ENCODE results near the gene MPZL1. TPM values are rescaled to one million over a fixed set of nuclear protein-coding genes. Genes with fewer than 3 reads are reported as not detected.

MPZL1 gene
- 57.9 and 63.0 TPM in 2 replicates for total RNA-seq (2014; rRNA removed; shearing (Covaris generic))

DNA sequence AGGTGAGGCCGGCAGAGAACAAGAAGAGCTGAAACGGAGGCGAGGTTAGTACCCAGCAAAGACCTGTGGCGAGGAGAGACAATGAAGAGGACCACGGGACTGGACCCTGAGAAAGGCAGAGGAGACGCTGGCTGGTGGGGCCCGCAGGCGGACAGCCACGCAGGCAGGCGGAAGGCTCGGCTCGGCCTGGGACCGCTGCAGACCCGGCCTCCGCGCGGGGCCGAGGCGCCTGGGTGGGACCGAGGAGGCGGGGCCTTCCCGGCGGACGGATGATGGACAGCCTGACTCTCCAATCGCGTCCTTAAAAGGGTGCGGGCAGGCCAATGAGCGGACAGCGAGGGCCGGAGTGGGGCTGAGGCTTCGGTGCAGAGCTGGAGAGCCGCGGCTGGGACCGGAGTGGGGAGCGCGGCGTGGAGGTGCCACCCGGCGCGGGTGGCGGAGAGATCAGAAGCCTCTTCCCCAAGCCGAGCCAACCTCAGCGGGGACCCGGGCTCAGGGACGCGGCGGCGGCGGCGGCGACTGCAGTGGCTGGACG is at the start of gene MPZL1:
Gene MPZL1, plus strand, starts transcription at position 366 of the 535 bp plus-strand sequence. CDS start 170 bp downstream, outside the sequence.
- H3K9me3 ChIP-seq (replicated peaks) = no peaks in the 10 kb centered on the region
- peak within 1 kb of the TSS; percentile 90 for H3K4me3 ChIP-seq
- peaks cover 4% of the 10 kb centered on the region; the same call in 1 of the 2 replicates for H3K4me1 ChIP-seq
- H3K36me3 ChIP-seq = no peaks in the 10 kb centered on the region
- DNase-seq = peak; percentile 90 to 93
- H3K27me3 ChIP-seq = no peaks in the 10 kb centered on the region
- peak within 1 kb of the TSS; percentile 40; the same call in 1 of the 2 replicates for H3K27ac ChIP-seq

GRCh38 chr1:167672831-167673230 is 49.0 kb upstream of the MPZL1 start:
- no peak overlapping the region for H3K27ac ChIP-seq
- no peaks in the 10 kb centered on the region for H3K36me3 ChIP-seq
- no peaks in the 10 kb centered on the region for H3K27me3 ChIP-seq
- H3K4me3 ChIP-seq = no peak overlapping the region
- no peak for DNase-seq
- H3K4me1 ChIP-seq = no peaks in the 10 kb centered on the region
- no peaks in the 10 kb centered on the region for H3K9me3 ChIP-seq (replicated peaks)

DNA sequence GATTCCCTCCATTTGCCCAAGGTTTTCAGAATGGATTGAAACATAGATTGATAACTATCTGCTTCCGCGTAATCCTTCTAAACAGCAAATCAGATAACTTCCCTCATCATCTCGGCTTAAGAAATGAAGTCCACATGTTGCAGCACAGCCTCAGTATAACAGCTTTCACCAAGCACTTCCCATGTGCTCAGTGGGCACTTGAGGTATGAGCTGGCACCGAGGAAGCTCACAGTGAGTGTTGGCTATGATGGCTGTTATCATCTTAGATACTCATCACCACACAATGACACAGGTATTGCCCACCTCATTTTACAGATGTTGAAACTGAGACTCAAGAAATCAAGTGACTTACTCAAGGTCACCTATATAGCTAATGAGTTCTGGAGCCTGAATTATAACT is 48.5 kb upstream of the MPZL1 start:
- Histone ChIP-seq H3K27ac (no peak overlapping the region), H3K4me1 (no peaks in the 10 kb centered on the region), H3K4me3 (no peak overlapping the region), H3K9me3 (replicated peaks) (no peaks in the 10 kb centered on the region), H3K27me3 (no peaks in the 10 kb centered on the region), H3K36me3 (no peaks in the 10 kb centered on the region)
- no peak for DNase-seq

- Histone ChIP-seq H3K4me3 (no peak overlapping the region), H3K9me3 (replicated peaks) (no peaks in the 10 kb centered on the region), H3K27me3 (no peaks in the 10 kb centered on the region), H3K27ac (no peak overlapping the region), H3K4me1 (no peaks in the 10 kb centered on the region), H3K36me3 (no peaks in the 10 kb centered on the region)
- no peak for DNase-seq
Measured at GRCh38 chr1:167674156-167674555, 47.6 kb upstream of the MPZL1 start.

DNA sequence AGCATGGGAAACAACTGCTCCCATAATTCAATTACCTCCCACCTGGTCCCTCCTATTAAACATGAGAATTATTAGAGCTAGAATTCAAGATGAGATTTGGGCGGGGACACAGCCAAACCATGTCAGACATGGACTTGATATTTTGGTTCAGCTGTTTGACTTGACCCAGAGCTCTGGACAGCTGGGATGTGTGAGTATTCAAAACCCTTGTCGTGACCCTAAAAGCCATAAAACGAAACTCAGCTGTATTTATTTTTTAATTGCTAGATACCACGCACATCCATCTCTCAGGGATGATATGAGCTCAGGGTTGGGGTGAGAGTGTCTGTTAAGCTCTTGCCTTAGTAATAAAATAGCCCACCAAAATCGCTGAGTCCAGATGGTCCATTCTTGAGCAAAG is 46.3 kb upstream of the MPZL1 start:
- no peaks in the 10 kb centered on the region for H3K9me3 ChIP-seq (replicated peaks)
- H3K4me1 ChIP-seq = no peaks in the 10 kb centered on the region
- H3K36me3 ChIP-seq = no peaks in the 10 kb centered on the region
- no peaks in the 10 kb centered on the region for H3K27me3 ChIP-seq
- H3K27ac ChIP-seq = no peak overlapping the region
- H3K4me3 ChIP-seq = no peak overlapping the region
- no peak for DNase-seq

- no peak overlapping the region for H3K27ac ChIP-seq
- H3K4me3 ChIP-seq = no peak overlapping the region
- DNase-seq = no peak
- H3K27me3 ChIP-seq = no peaks in the 10 kb centered on the region
- no peaks in the 10 kb centered on the region for H3K36me3 ChIP-seq
- H3K4me1 ChIP-seq = no peaks in the 10 kb centered on the region
- H3K9me3 ChIP-seq (replicated peaks) = no peaks in the 10 kb centered on the region
Measured at GRCh38 chr1:167676205-167676915, 45.4 kb upstream of the MPZL1 start.

- Histone ChIP-seq H3K27ac (no peak overlapping the region), H3K4me3 (no peak overlapping the region), H3K36me3 (no peaks in the 10 kb centered on the region), H3K9me3 (replicated peaks) (no peaks in the 10 kb centered on the region), H3K4me1 (no peaks in the 10 kb centered on the region), H3K27me3 (no peaks in the 10 kb centered on the region)
- DNase-seq = no peak
Measured at GRCh38 chr1:167676916-167677848, 44.6 kb upstream of the MPZL1 start.

GRCh38 chr1:167678422-167678821 is 43.4 kb upstream of the MPZL1 start:
- no peak overlapping the region for H3K27ac ChIP-seq
- H3K27me3 ChIP-seq = no peaks in the 10 kb centered on the region
- H3K4me3 ChIP-seq = no peak overlapping the region
- no peaks in the 10 kb centered on the region for H3K9me3 ChIP-seq (replicated peaks)
- peaks cover 3% of the 10 kb centered on the region; the same call in 1 of the 2 replicates for H3K4me1 ChIP-seq
- no peak for DNase-seq
- no peaks in the 10 kb centered on the region for H3K36me3 ChIP-seq

- DNase-seq = no peak
- no peak overlapping the region for H3K4me3 ChIP-seq
- H3K4me1 ChIP-seq = peaks cover 6% of the 10 kb centered on the region; the same call in 1 of the 2 replicates
Measured at GRCh38 chr1:167678838-167679237, 42.9 kb upstream of the MPZL1 start.

GRCh38 chr1:167679714-167680113 is 42.1 kb upstream of the MPZL1 start:
- Histone ChIP-seq H3K4me3 (no peak overlapping the region), H3K27me3 (no peaks in the 10 kb centered on the region), H3K27ac (no peak overlapping the region), H3K36me3 (no peaks in the 10 kb centered on the region), H3K9me3 (replicated peaks) (no peaks in the 10 kb centered on the region), H3K4me1 (peaks cover 11% of the 10 kb centered on the region)
- no peak for DNase-seq

More at GRCh38 chr1:167678838-167679237, 42.9 kb upstream of the MPZL1 start:
- no peak overlapping the region for H3K27ac ChIP-seq
- H3K9me3 ChIP-seq (replicated peaks) = no peaks in the 10 kb centered on the region
- H3K27me3 ChIP-seq = no peaks in the 10 kb centered on the region
- no peaks in the 10 kb centered on the region for H3K36me3 ChIP-seq

DNA sequence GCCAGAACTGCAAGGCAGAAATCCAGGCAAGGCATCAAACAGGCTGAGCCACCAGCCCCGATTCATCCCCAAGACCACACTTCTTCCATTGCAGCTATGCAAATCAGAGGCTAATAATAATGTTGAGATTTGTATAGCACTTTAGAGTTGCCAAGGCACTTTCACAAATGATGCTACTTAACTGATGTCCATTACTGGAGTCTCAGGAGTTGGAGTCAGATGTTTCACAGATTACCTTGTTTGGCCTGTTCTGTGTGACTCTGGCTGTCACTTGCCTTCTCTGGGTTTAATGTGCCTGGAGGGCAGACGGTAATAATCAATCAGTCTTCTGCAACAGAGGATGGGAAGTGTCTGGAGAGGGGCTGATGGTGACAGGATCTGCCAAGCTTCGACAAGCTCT is 40.8 kb upstream of the MPZL1 start:
- peaks cover 11% of the 10 kb centered on the region for H3K4me1 ChIP-seq
- no peaks in the 10 kb centered on the region for H3K9me3 ChIP-seq (replicated peaks)
- no peak overlapping the region for H3K4me3 ChIP-seq
- no peaks in the 10 kb centered on the region for H3K27me3 ChIP-seq
- no peak overlapping the region for H3K27ac ChIP-seq
- H3K36me3 ChIP-seq = no peaks in the 10 kb centered on the region
- no peak for DNase-seq

DNA sequence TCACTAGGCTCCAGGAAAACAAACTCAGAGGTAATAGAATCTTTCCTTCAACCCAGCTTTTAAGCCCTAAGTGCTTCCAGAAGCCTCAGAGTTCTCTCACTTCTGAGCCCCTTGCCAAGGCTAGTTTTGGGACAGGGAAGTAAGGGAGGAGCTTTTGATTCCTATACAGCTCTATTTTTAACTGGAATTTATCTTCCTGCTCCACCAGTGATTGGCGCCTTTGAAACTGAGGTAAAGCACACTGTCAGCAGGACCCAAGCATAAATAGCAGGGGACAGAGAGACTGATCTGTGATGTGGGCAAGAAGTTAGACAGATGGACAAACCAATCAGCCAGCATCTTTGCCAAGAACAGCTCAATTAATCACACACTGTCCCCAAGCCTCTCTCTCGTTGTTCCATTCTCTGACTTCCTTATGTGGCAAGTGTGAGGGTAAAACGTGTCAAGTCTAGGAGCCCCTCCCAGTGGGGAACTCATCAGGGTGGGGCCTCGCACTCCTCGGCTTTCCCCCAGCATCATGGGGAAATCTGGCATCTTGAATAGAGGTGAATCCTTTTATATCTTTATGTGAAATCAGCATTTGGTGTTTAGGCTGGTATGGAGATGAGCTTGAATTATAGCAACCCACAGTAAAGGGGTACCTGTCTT is 40.2 kb upstream of the MPZL1 start:
- H3K27me3 ChIP-seq = no peaks in the 10 kb centered on the region
- H3K4me3 ChIP-seq = no peak overlapping the region
- H3K4me1 ChIP-seq = peaks cover 11% of the 10 kb centered on the region
- no peaks in the 10 kb centered on the region for H3K9me3 ChIP-seq (replicated peaks)
- H3K36me3 ChIP-seq = no peaks in the 10 kb centered on the region
- no peak for DNase-seq
- H3K27ac ChIP-seq = no peak overlapping the region

DNA sequence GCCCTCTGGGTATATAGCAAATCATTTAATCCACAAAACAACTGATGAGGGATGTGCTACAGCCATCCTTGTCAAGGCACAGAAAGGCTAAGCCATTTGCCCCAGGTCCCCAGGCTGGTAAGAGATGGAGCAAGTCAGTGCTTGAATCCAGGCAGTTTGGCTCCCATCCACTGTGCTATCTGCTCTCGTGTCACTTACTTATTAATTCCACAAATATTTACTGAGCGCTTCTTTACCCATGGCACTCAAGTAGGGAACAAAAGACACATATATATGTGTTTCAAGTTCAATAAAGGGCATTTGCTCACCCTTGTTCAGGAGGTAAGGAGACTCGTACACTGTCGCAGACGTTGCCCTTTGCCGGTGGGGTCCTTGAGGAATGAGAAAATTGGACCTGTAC is 38.6 kb upstream of the MPZL1 start:
- Histone ChIP-seq H3K9me3 (replicated peaks) (no peaks in the 10 kb centered on the region), H3K4me1 (peaks cover 14% of the 10 kb centered on the region), H3K27me3 (no peaks in the 10 kb centered on the region), H3K4me3 (no peak overlapping the region), H3K27ac (no peak overlapping the region), H3K36me3 (no peaks in the 10 kb centered on the region)
- no peak for DNase-seq

- Histone ChIP-seq H3K9me3 (replicated peaks) (no peaks in the 10 kb centered on the region), H3K36me3 (no peaks in the 10 kb centered on the region), H3K27ac (no peak overlapping the region), H3K4me3 (no peak overlapping the region), H3K4me1 (peaks cover 14% of the 10 kb centered on the region), H3K27me3 (no peaks in the 10 kb centered on the region)
- peak; percentile 62 to 66 for DNase-seq
Measured at GRCh38 chr1:167683641-167684502, 37.9 kb upstream of the MPZL1 start.

All from SJCRH30 (cell line).